IMR-90 (cell line): Measurements from ENCODE around the gene GSTA4.

ENCODE experiments used
- BHLHE40 ChIP-seq: fragments of 150-350 bp; IDR thresholded peaks from 2 replicates; pipeline ENCODE4 v1.6.1; 2016; ENCODE audit warnings: mild to moderate bottlenecking, low read depth, low read length
- CEBPB ChIP-seq: IDR thresholded peaks from 2 replicates; pipeline ENCODE4 v1.6.1; 2012; ENCODE audit warnings: low read depth, low read length, improper control_type of control experiment
- CTCF ChIP-seq: conservative IDR thresholded peaks from 2 replicates; pipeline ENCODE4 v1.5.1; 2012; ENCODE audit warnings: mild to moderate bottlenecking, low read depth, low read length, improper control_type of control experiment
- ELK1 ChIP-seq: fragments of 150-350 bp; IDR thresholded peaks from 2 replicates; pipeline ENCODE4 v1.6.1; 2016; ENCODE audit warnings: low read depth, mild to moderate bottlenecking, low read length, moderate library complexity, borderline replicate concordance
- FOS ChIP-seq: fragments of 150-350 bp; IDR thresholded peaks from 2 replicates; pipeline ENCODE4 v1.6.1; 2016; ENCODE audit warnings: low read depth, low read length
- MAZ ChIP-seq: IDR thresholded peaks from 2 replicates; pipeline ENCODE4 v1.6.1; 2012; ENCODE audit warnings: low read depth, mild to moderate bottlenecking, low read length, improper control_type of control experiment, moderate library complexity, borderline replicate concordance
- MXI1 ChIP-seq: IDR thresholded peaks from 2 replicates; pipeline ENCODE4 v1.6.1; 2012; ENCODE audit warnings: low read depth, mild to moderate bottlenecking, low read length, moderate library complexity, borderline replicate concordance
- NFE2L2 ChIP-seq: fragments of 150-350 bp; IDR thresholded peaks from 2 replicates; pipeline ENCODE4 v1.6.1; 2016; ENCODE audit warnings: low read depth, mild to moderate bottlenecking, low read length
- POLR2A ChIP-seq: IDR thresholded peaks from 2 replicates; pipeline ENCODE4 v1.6.1; 2012; ENCODE audit warnings: mild to moderate bottlenecking, low read depth, low read length
- RAD21 ChIP-seq: IDR thresholded peaks from 2 replicates; pipeline ENCODE4 v1.6.1; 2012; ENCODE audit warnings: low read length, improper control_type of control experiment
- RFX5 ChIP-seq: IDR thresholded peaks from 2 replicates; pipeline ENCODE4 v1.8.0; 2012; ENCODE audit warnings: low read depth, mild to moderate bottlenecking, low read length, moderate library complexity
- SMC3 ChIP-seq: fragments of 150-350 bp; IDR thresholded peaks from 2 replicates; pipeline ENCODE4 v1.6.1; 2016; ENCODE audit warnings: low read depth, mild to moderate bottlenecking, antibody characterized with exemption, low read length, moderate library complexity
- USF2 ChIP-seq: fragments of 150-350 bp; IDR thresholded peaks from 2 replicates; pipeline ENCODE4 v1.6.1; 2017; ENCODE audit warnings: mild to moderate bottlenecking, antibody characterized with exemption, low read length, low read depth

DNA sequence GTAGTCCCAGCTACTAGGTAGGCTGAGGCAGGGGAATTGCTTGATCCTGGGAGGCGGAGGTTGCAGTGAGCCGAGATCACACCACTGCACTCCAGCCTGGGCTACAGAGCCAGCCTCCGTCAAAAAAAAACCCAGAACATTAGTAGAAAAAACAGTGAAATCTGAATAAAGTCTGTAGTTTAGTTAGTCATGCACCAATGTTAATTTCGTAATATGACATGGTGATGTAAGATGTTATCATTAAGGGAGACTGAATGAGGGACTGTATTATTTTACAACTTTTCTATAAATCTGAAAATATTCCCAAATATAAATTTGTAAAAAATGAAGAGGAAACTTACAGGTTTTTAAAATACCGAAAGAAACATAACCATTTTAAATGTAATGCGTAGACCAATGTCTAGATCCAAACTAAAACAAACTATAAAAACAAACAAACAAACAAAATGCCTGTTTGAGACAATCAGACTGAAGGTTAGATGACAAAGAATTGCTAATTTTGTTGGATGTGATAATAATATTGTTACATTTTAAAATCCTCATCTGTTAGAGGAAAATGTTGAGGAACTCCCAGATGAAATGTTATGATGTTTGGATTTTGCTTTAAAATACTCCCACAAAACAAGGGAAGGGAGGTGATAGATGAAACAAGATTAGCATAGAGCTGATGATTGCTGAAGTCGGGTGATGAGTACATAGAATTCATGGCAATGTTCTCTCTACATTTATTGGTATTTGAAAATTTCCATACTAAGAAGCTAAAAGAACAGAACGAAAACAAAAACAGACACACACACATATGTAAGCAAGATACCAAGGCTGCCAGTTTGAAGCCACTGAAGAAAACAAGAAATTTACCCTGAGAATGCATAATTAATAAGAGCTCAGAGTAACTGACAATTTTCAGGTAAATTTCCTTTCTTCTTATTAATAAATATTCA lies 1.8 kb downstream of the GSTA4 start:
- TF ChIP-seq CTCF (no peak), BHLHE40 (no peak), POLR2A (no peak), USF2 (no peak), RAD21 (no peak), RFX5 (no peak), FOS (peak; percentile 22; the same call in 1 of the 2 replicates), MXI1 (no peak), ELK1 (no peak), NFE2L2 (no peak), MAZ (no peak), CEBPB (peak; percentile 87), SMC3 (no peak)
